Cardiac fibroblast (primary cell): Measurements from ENCODE around the gene STAG1.

Experiments used
- DNase-seq, 2 donors: peaks; one replicate each; pipeline versions ENCODE4 v3.0.0 to v3.0.0-alpha.2; 2010; ENCODE audit warnings: low read depth in 2 of 2
- H3K4me3 ChIP-seq, 2 donors: replicated peaks in 1 of 2; 1 replicate in 1 of 2; 2 replicates in 1 of 2; pipeline ENCODE4 v1.5.1; 2011; ENCODE audit warnings: low read depth in 2 of 2, low read length in 2 of 2, mild to moderate bottlenecking in 2 of 2, moderate library complexity in 1 of 2
- CTCF ChIP-seq: IDR thresholded peaks from one replicate; pipeline ENCODE4 v1.5.1; 2011; ENCODE audit warnings: low read depth, mild to moderate bottlenecking, low read length, inconsistent platforms

Gene STAG1

GRCh38 chr3:136300444-136300843 lies 451.7 kb downstream of the STAG1 start:
- no peak overlapping the region for H3K4me3 ChIP-seq
- no peak for DNase-seq
- TF ChIP-seq CTCF: no peak

- H3K4me3 ChIP-seq: no peak overlapping the region
- DNase-seq: no peak
- TF ChIP-seq CTCF: no peak
Observed at GRCh38 chr3:136297826-136298225, 454.4 kb downstream of the STAG1 start.

GRCh38 chr3:136296960-136297359 lies 455.2 kb downstream of the STAG1 start:
- H3K4me3 ChIP-seq: no peak overlapping the region
- no peak for DNase-seq
- TF ChIP-seq CTCF: no peak

- TF ChIP-seq CTCF: no peak
- H3K4me3 ChIP-seq: no peak overlapping the region
- no peak for DNase-seq
Observed at GRCh38 chr3:136294176-136294575, 458.0 kb downstream of the STAG1 start.

DNA sequence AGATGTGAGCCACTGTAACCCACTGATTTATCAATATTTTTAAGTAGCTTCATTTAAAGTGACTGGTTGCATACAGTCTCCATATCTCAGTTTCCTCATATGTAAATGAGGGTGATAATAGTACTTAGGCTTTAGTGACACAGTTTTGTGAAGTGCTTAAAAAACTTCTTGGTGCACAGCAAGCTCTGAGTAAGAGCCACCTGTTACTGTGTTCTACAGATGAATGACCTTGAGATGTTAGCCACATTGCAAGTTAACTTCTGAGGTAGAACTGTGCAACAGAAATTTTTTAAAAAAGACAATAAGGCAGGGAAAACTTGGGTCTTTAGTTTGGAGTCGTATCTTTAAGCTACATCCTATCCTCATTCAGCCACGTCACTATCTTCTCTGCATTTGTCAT lies 458.9 kb downstream of the STAG1 start:
- no peak for DNase-seq
- no peak overlapping the region for H3K4me3 ChIP-seq
- no peak for TF ChIP-seq CTCF

DNA sequence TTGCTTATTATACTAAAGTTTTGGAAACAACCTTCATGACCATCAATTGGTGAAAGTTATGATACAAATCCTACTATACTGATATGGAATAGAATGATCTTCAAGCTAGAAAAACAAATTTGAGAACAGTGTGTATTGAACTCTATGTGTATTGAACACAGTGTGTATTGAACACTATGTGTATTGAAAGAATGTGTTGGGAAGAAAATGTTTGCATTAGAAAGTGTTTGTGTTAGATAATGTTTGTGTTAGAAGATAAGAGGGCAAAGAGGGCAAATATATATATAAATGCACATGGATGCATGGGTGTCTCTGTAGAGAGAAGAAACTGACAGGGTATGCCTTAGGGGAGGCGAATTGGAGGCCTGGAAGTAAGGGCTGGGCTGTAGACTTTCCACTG lies 459.7 kb downstream of the STAG1 start:
- TF ChIP-seq CTCF: no peak
- DNase-seq: no peak
- no peak overlapping the region for H3K4me3 ChIP-seq

DNA sequence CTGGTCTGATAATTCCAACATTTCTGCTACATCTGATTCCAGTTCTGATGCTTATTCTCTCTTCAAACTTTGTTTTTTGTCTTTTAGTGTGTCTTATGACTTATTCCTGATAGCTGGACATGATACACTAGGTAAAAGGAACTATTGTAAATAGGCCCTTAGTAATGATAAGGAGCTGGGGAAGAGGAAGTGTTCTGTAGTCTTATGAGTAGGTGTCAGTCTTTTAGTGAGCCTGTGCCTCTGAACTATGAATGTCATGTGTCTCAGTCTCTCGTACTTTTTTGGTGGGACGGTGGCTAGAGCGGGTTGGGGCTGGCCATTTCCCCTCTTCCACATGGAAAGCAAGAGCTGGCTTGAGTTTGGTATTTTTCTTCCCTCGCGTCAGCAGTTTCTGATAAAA lies 460.9 kb downstream of the STAG1 start:
- TF ChIP-seq CTCF: no peak
- no peak overlapping the region for H3K4me3 ChIP-seq
- no peak for DNase-seq
